GM21528 (cell line): ENCODE data around the gene OPCML.

Experiments used
- ATAC-seq: cut with Tn5 transposase; IDR thresholded peaks from one replicate; pipeline ENCODE4 v1.9.1; 2021; ENCODE audit warnings: mild to moderate bottlenecking, moderate library complexity; ENCODE audit not compliant: unreplicated experiment, low FRiP score

Gene OPCML

GRCh38 chr11:133053124-133053776 lies 479.1 kb downstream of the OPCML start:
- no peak for ATAC-seq

GRCh38 chr11:133052537-133052936 lies 479.8 kb downstream of the OPCML start:
- ATAC-seq: no peak

- ATAC-seq: no peak
These were observed 482.9 kb downstream of the OPCML start for GRCh38 chr11:133049244-133050019.

- no peak for ATAC-seq
These were observed 484.0 kb downstream of the OPCML start for GRCh38 chr11:133048270-133048669.

GRCh38 chr11:133047771-133048115 lies 484.6 kb downstream of the OPCML start:
- no peak for ATAC-seq

- no peak for ATAC-seq
These were observed 485.1 kb downstream of the OPCML start for GRCh38 chr11:133047036-133047770.

GRCh38 chr11:133046252-133046651 lies 486.0 kb downstream of the OPCML start:
- no peak for ATAC-seq

GRCh38 chr11:133041928-133042882 lies 490.1 kb downstream of the OPCML start:
- ATAC-seq: no peak

- no peak for ATAC-seq
These were observed 491.1 kb downstream of the OPCML start for GRCh38 chr11:133041181-133041580.

- no peak for ATAC-seq
These were observed 491.9 kb downstream of the OPCML start for GRCh38 chr11:133040289-133040900.

- ATAC-seq: no peak
These were observed 493.5 kb downstream of the OPCML start for GRCh38 chr11:133038850-133039249.

GRCh38 chr11:133034929-133035328 lies 497.4 kb downstream of the OPCML start:
- ATAC-seq: no peak

- ATAC-seq: no peak
These were observed 503.2 kb downstream of the OPCML start for GRCh38 chr11:133029107-133029506.

- no peak for ATAC-seq
These were observed 505.3 kb downstream of the OPCML start for GRCh38 chr11:133026952-133027351.

- no peak for ATAC-seq
These were observed 508.0 kb downstream of the OPCML start for GRCh38 chr11:133024301-133024700.

- no peak for ATAC-seq
These were observed 509.1 kb downstream of the OPCML start for GRCh38 chr11:133023232-133023631.

GRCh38 chr11:133021553-133021952 lies 510.7 kb downstream of the OPCML start:
- no peak for ATAC-seq

- ATAC-seq: no peak
These were observed 512.0 kb downstream of the OPCML start for GRCh38 chr11:133020372-133020714.

- no peak for ATAC-seq
These were observed 512.5 kb downstream of the OPCML start for GRCh38 chr11:133019545-133020371.
